ENCODE measurements around the gene CNTN5.

- TF ChIP-seq CTCF (IDR thresholded peaks at IDR 0.05) (no peak), MAX (IDR thresholded peaks at IDR 0.05; ENCODE audit: low read depth) (no peak), FOXM1 (IDR thresholded peaks at IDR 0.05; ENCODE audit: low read depth) (no peak), REST (IDR thresholded peaks at IDR 0.05; ENCODE audit: low read depth, low read length) (no peak), EZH2phosphoT487 (IDR thresholded peaks at IDR 0.05; ENCODE audit: borderline replicate concordance, low read depth) (no peak)
These were observed 363.0 kb downstream of the CNTN5 start for GRCh38 chr11:99383648-99384245.

Measured in SK-N-SH (cell line).